ENCODE results near the gene R3HDM2.

DNA sequence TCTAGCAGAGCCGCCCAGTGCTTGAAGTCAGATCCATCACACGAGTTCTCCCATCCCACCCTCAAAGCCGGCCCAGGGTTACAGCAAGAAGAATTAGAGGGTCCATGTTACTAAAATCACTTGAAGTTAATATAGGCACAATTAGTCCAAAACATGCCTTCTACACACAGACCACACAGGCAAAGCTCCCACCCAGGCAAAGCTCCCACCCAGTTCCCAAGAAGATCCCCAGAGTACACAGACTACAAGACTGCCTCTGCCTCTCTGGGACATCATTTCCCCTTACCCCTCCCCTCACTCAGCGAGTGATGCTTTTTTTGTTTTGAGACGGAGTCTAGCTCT lies 32.0 kb upstream of the R3HDM2 start:
- no peak for TF ChIP-seq EGR1 (IDR thresholded peaks at IDR 0.05; ENCODE audit: low read depth in 2 of 2)
- TF ChIP-seq SP1 (IDR thresholded peaks at IDR 0.05): no peak
- no peak for TF ChIP-seq REST (IDR thresholded peaks at IDR 0.05)
- TF ChIP-seq NR2F2 (IDR thresholded peaks at IDR 0.05): no peak
- TF ChIP-seq, protein P1, sequence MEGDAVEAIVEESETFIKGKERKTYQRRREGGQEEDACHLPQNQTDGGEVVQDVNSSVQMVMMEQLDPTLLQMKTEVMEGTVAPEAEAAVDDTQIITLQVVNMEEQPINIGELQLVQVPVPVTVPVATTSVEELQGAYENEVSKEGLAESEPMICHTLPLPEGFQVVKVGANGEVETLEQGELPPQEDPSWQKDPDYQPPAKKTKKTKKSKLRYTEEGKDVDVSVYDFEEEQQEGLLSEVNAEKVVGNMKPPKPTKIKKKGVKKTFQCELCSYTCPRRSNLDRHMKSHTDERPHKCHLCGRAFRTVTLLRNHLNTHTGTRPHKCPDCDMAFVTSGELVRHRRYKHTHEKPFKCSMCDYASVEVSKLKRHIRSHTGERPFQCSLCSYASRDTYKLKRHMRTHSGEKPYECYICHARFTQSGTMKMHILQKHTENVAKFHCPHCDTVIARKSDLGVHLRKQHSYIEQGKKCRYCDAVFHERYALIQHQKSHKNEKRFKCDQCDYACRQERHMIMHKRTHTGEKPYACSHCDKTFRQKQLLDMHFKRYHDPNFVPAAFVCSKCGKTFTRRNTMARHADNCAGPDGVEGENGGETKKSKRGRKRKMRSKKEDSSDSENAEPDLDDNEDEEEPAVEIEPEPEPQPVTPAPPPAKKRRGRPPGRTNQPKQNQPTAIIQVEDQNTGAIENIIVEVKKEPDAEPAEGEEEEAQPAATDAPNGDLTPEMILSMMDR (IDR thresholded peaks at IDR 0.05; ENCODE audit: low read depth, low read length, missing input control): no peak
- TF ChIP-seq HNF4A (conservative IDR thresholded peaks at IDR 0.05): no peak
- TF ChIP-seq RAD21 (IDR thresholded peaks at IDR 0.05): no peak
- TF ChIP-seq GABPA (IDR thresholded peaks at IDR 0.05 in 1 of 2, conservative IDR thresholded peaks at IDR 0.05 in 1 of 2): no peak

All from liver (tissue), 3 donors.